GM23338 (cell line): Measurements from ENCODE around the gene GABBR1. TPM values are rescaled to one million over a fixed set of nuclear protein-coding genes. Genes with fewer than 3 reads are reported as not detected.

ENCODE experiments used
- ATAC-seq: fragments of 200-7000 bp; cut with Tn5 transposase; 3 replicates; pipeline ENCODE4 v1.9.1; 2020
- DNase-seq: peaks from one replicate; pipeline ENCODE4 v3.0.0-alpha.2; 2015; ENCODE audit warnings: low spot score
- H2AFZ ChIP-seq: fragments of 200-600 bp; sonication (generic); 2 replicates; pipeline ENCODE4 v1.8.0; 2016; ENCODE audit warnings: antibody characterized with exemption, mild to moderate bottlenecking, moderate library complexity
- H3F3A ChIP-seq: fragments of 200-600 bp; sonication (generic); replicated peaks from 2 replicates; pipeline ENCODE4 v1.8.0; 2017; ENCODE audit warnings: antibody characterized with exemption, mixed run types, low read depth
- H3K27ac ChIP-seq: fragments of 200-600 bp; sonication (generic); 2 replicates; pipeline ENCODE4 v1.6.1; 2016; ENCODE audit warnings: low read depth
- H3K27me3 ChIP-seq: fragments of 200-600 bp; sonication (generic); 2 replicates; pipeline ENCODE4 v1.8.0; 2016; ENCODE audit warnings: mild to moderate bottlenecking, mixed run types, moderate library complexity; ENCODE audit not compliant: insufficient read depth
- H3K36me3 ChIP-seq: fragments of 200-600 bp; sonication (generic); 2 replicates; pipeline ENCODE4 v1.8.0; 2016; ENCODE audit warnings: mild to moderate bottlenecking; ENCODE audit not compliant: insufficient read depth
- H3K4me1 ChIP-seq: fragments of 200-600 bp; sonication (generic); 2 replicates; pipeline ENCODE4 v1.8.0; 2016; ENCODE audit warnings: mild to moderate bottlenecking, moderate library complexity; ENCODE audit not compliant: insufficient read depth
- H3K4me2 ChIP-seq: fragments of 200-600 bp; sonication (generic); 2 replicates; pipeline ENCODE4 v1.7.1; 2017; ENCODE audit warnings: mixed run types
- H3K4me3 ChIP-seq: fragments of 200-600 bp; sonication (generic); 2 replicates; pipeline ENCODE4 v1.6.1; 2016; ENCODE audit warnings: mixed run types
- H3K79me2 ChIP-seq: fragments of 200-600 bp; sonication (generic); replicated peaks from 2 replicates; pipeline ENCODE4 v1.8.0; 2017; ENCODE audit warnings: mild to moderate bottlenecking; ENCODE audit not compliant: insufficient read depth
- H3K9me2 ChIP-seq: fragments of 200-600 bp; sonication (generic); 2 replicates; pipeline ENCODE4 v1.8.0; 2017; ENCODE audit not compliant: insufficient read depth
- H4K20me1 ChIP-seq: fragments of 200-600 bp; sonication (generic); replicated peaks from 2 replicates; pipeline ENCODE4 v1.8.0; 2017; ENCODE audit warnings: mild to moderate bottlenecking; ENCODE audit not compliant: insufficient read depth
- H3K27ac Mint-ChIP-seq: 2 replicates; pipeline ENCODE4 v1.8.0; 2020; ENCODE audit warnings: inconsistent platforms, mild to moderate bottlenecking, moderate library complexity, mixed read lengths
- H3K27me3 Mint-ChIP-seq: 3 replicates; pipeline ENCODE4 v1.8.0; 2022; ENCODE audit warnings: low read depth, mild to moderate bottlenecking, moderate library complexity, mixed read lengths, inconsistent platforms; ENCODE audit not compliant: insufficient read depth, poor library complexity
- H3K36me3 Mint-ChIP-seq: 3 replicates; pipeline ENCODE4 v1.8.0; 2021; ENCODE audit warnings: low read depth, mild to moderate bottlenecking, inconsistent platforms, moderate library complexity, mixed read lengths
- H3K4me1 Mint-ChIP-seq: 3 replicates; pipeline ENCODE4 v1.8.0; 2020; ENCODE audit warnings: mild to moderate bottlenecking, inconsistent platforms, mixed read lengths
- H3K4me3 Mint-ChIP-seq: 3 replicates; pipeline ENCODE4 v1.8.0; 2021; ENCODE audit warnings: moderate library complexity, mild to moderate bottlenecking, inconsistent platforms, mixed read lengths
- H3K9me3 Mint-ChIP-seq: 3 replicates; pipeline ENCODE4 v1.8.0; 2020; ENCODE audit warnings: moderate library complexity, mild to moderate bottlenecking, inconsistent platforms, mixed read lengths
- CREB1 ChIP-seq: fragments of 250-450 bp; sonication (Bioruptor Pico); IDR thresholded peaks from 2 replicates; pipeline ENCODE4 v1.5.0; 2020; ENCODE audit warnings: low read depth, mild to moderate bottlenecking, moderate library complexity
- CTCF ChIP-seq, 2 experiments: fragments of 200-600 bp in 1 of 2; sonication (generic) in 1 of 2; conservative IDR thresholded peaks; 2 replicates each; pipeline versions ENCODE4 v1.5.1 to v1.6.1; 2016 to 2017; ENCODE audit warnings: antibody characterized with exemption in 2 of 2, low read depth in 2 of 2, mild to moderate bottlenecking in 2 of 2, moderate library complexity in 1 of 2
- ETS1 ChIP-seq: IDR thresholded peaks from 2 replicates; pipeline ENCODE4 v1.6.1; 2016; ENCODE audit warnings: antibody characterized with exemption
- EZH2 ChIP-seq: fragments of 200-600 bp; sonication (generic); IDR thresholded peaks from one replicate; pipeline ENCODE4 v1.8.0; 2017; ENCODE audit warnings: antibody characterized with exemption, mild to moderate bottlenecking, low read depth; ENCODE audit not compliant: unreplicated experiment
- EZH2phosphoT487 ChIP-seq: fragments of 200-600 bp; sonication (generic); IDR thresholded peaks from one replicate; pipeline ENCODE4 v1.8.1; 2018; ENCODE audit warnings: antibody characterized with exemption; ENCODE audit not compliant: unreplicated experiment
- JUNB ChIP-seq: IDR thresholded peaks from one replicate; pipeline ENCODE4 v1.6.1; 2016; ENCODE audit warnings: antibody characterized with exemption; ENCODE audit not compliant: unreplicated experiment
- NANOG ChIP-seq: IDR thresholded peaks from 2 replicates; pipeline ENCODE4 v1.6.1; 2016; ENCODE audit warnings: antibody characterized with exemption, borderline replicate concordance
- POLR2AphosphoS5 ChIP-seq: IDR thresholded peaks from 2 replicates; pipeline ENCODE4 v1.6.1; 2016; ENCODE audit warnings: antibody characterized with exemption, low read depth
- STAT1 ChIP-seq: IDR thresholded peaks from one replicate; pipeline ENCODE4 v1.6.1; 2016; ENCODE audit warnings: antibody characterized with exemption; ENCODE audit not compliant: unreplicated experiment
- ZNF114 ChIP-seq: fragments of 250-450 bp; sonication (Bioruptor Pico); IDR thresholded peaks from 2 replicates; pipeline ENCODE4 v1.5.0; 2020; ENCODE audit warnings: mild to moderate bottlenecking, moderate library complexity
- ZNF331 ChIP-seq: fragments of 250-450 bp; sonication (Bioruptor Pico); IDR thresholded peaks from 2 replicates; pipeline ENCODE4 v1.5.0; 2020; ENCODE audit warnings: low read depth, mild to moderate bottlenecking, moderate library complexity
- ZNF462 ChIP-seq: fragments of 250-450 bp; sonication (Bioruptor Pico); IDR thresholded peaks from 2 replicates; pipeline ENCODE4 v1.5.0; 2020; ENCODE audit warnings: mild to moderate bottlenecking, moderate library complexity
- polyA plus RNA-seq: library from polyadenylated mRNA; unstranded; fragments of >200 nt; fragmentation: Nextera tagmentation; extraction: Ambion mirVana; gene quantifications from 2 replicates; pipeline ENCODE4 v1.2.1, GENCODE V29; 2016
- total RNA-seq: library from RNA; depleted of rRNA; stranded (reverse); fragments of >200 nt; shearing (Covaris generic); gene quantifications from 2 replicates; pipeline ENCODE4 v1.2.3, GENCODE V29; 2014
- TF ChIP-seq, protein P1 (sequence below): IDR thresholded peaks from one replicate; pipeline ENCODE4 v1.6.1; 2018; ENCODE audit warnings: antibody characterized with exemption; ENCODE audit not compliant: unreplicated experiment

Gene GABBR1
- total and polyA plus RNA-seq, 2 experiments from 2014 or later = 42.8 to 78.9 TPM

- Histone ChIP-seq H2AFZ (no peak overlapping the region), H3K9me2 (0 out of 2 replicates have a peak, but pooled peaks cover 8% of the 10 kb centered on the region), H3K4me2 (no peak overlapping the region), H3K79me2 (no peaks in the 10 kb centered on the region), H3K27ac (no peak overlapping the region), H3K4me3 (no peak overlapping the region), H3K36me3 (peaks cover 7% of the 10 kb centered on the region; the same call in 1 of the 2 replicates), H3F3A (no peaks in the 10 kb centered on the region), H3K4me1 (0 out of 2 replicates have a peak, but pooled peaks cover 4% of the 10 kb centered on the region), H4K20me1 (no peaks in the 10 kb centered on the region), H3K27me3 (no peaks in the 10 kb centered on the region)
- peaks cover 10% of the 10 kb centered on the region for H3K27me3 Mint-ChIP-seq
- H3K4me1 Mint-ChIP-seq = peaks cover 18% of the 10 kb centered on the region
- no peak for DNase-seq
- TF ChIP-seq NANOG (no peak), EZH2phosphoT487 (no peak), JUNB (no peak), POLR2AphosphoS5 (no peak), ETS1 (no peak), ZNF462 (CRISPR knock-in tag) (no peak), CTCF (conservative IDR thresholded peaks at IDR 0.05; ENCODE audit: low read depth in 2 of 2) (no peak), CREB1 (no peak), STAT1 (no peak), ZNF114 (CRISPR knock-in tag) (no peak), EZH2 (no peak), ZNF331 (no peak)
- TF ChIP-seq, protein P1, sequence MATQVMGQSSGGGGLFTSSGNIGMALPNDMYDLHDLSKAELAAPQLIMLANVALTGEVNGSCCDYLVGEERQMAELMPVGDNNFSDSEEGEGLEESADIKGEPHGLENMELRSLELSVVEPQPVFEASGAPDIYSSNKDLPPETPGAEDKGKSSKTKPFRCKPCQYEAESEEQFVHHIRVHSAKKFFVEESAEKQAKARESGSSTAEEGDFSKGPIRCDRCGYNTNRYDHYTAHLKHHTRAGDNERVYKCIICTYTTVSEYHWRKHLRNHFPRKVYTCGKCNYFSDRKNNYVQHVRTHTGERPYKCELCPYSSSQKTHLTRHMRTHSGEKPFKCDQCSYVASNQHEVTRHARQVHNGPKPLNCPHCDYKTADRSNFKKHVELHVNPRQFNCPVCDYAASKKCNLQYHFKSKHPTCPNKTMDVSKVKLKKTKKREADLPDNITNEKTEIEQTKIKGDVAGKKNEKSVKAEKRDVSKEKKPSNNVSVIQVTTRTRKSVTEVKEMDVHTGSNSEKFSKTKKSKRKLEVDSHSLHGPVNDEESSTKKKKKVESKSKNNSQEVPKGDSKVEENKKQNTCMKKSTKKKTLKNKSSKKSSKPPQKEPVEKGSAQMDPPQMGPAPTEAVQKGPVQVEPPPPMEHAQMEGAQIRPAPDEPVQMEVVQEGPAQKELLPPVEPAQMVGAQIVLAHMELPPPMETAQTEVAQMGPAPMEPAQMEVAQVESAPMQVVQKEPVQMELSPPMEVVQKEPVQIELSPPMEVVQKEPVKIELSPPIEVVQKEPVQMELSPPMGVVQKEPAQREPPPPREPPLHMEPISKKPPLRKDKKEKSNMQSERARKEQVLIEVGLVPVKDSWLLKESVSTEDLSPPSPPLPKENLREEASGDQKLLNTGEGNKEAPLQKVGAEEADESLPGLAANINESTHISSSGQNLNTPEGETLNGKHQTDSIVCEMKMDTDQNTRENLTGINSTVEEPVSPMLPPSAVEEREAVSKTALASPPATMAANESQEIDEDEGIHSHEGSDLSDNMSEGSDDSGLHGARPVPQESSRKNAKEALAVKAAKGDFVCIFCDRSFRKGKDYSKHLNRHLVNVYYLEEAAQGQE = no peak
- no peak for ATAC-seq
- H3K4me3 Mint-ChIP-seq = no peak overlapping the region
- H3K36me3 Mint-ChIP-seq = peaks cover 19% of the 10 kb centered on the region
- H3K9me3 Mint-ChIP-seq = peaks cover 24% of the 10 kb centered on the region
- H3K27ac Mint-ChIP-seq = no peak overlapping the region
Observed at GRCh38 chr6:29527126-29527525, 105.9 kb downstream of the GABBR1 start.
